ENCODE results near the gene AGAP1.
A peak's percentile ranks its signal among the peaks of the same experiment; 100 is the strongest.

AGAP1 gene

GRCh38 chr2:235966932-235967757 is 473.3 kb downstream of the AGAP1 start:
- no peak for DNase-seq (ENCODE audit: low read depth)

- DNase-seq (ENCODE audit: low read depth) = no peak
Measured at GRCh38 chr2:235968155-235968554, 474.3 kb downstream of the AGAP1 start.

GRCh38 chr2:235968616-235969324 is 474.9 kb downstream of the AGAP1 start:
- DNase-seq (ENCODE audit: low read depth) = no peak

GRCh38 chr2:235970204-235971040 is 476.6 kb downstream of the AGAP1 start:
- DNase-seq (ENCODE audit: low read depth) = no peak

GRCh38 chr2:235976516-235976915 is 482.7 kb downstream of the AGAP1 start:
- DNase-seq (ENCODE audit: low read depth) = no peak

- no peak for DNase-seq (ENCODE audit: low read depth)
Measured at GRCh38 chr2:235976956-235977355, 483.1 kb downstream of the AGAP1 start.

- DNase-seq (ENCODE audit: low read depth) = peak; percentile 41
Measured at GRCh38 chr2:235977445-235977844, 483.6 kb downstream of the AGAP1 start.

GRCh38 chr2:235978022-235978421 is 484.2 kb downstream of the AGAP1 start:
- no peak for DNase-seq (ENCODE audit: low read depth)

- no peak for DNase-seq (ENCODE audit: low read depth)
Measured at GRCh38 chr2:235979037-235979436, 485.2 kb downstream of the AGAP1 start.

- DNase-seq (ENCODE audit: low read depth) = no peak
Measured at GRCh38 chr2:235979753-235980435, 486.1 kb downstream of the AGAP1 start.

- DNase-seq (ENCODE audit: low read depth) = no peak
Measured at GRCh38 chr2:235981631-235982030, 487.8 kb downstream of the AGAP1 start.

- DNase-seq (ENCODE audit: low read depth) = no peak
Measured at GRCh38 chr2:235983016-235983415, 489.2 kb downstream of the AGAP1 start.

- no peak for DNase-seq (ENCODE audit: low read depth)
Measured at GRCh38 chr2:235984552-235984951, 490.7 kb downstream of the AGAP1 start.

GRCh38 chr2:235986361-235986760 is 492.5 kb downstream of the AGAP1 start:
- DNase-seq (ENCODE audit: low read depth) = peak; percentile 16

- DNase-seq (ENCODE audit: low read depth) = no peak
Measured at GRCh38 chr2:235988271-235989015, 494.6 kb downstream of the AGAP1 start.

GRCh38 chr2:235989591-235989990 is 495.7 kb downstream of the AGAP1 start:
- no peak for DNase-seq (ENCODE audit: low read depth)

- no peak for DNase-seq (ENCODE audit: low read depth)
Measured at GRCh38 chr2:235990344-235990743, 496.5 kb downstream of the AGAP1 start.

- no peak for DNase-seq (ENCODE audit: low read depth)
Measured at GRCh38 chr2:235992024-235992423, 498.2 kb downstream of the AGAP1 start.

- DNase-seq (ENCODE audit: low read depth) = no peak
Measured at GRCh38 chr2:235996419-235996818, 502.6 kb downstream of the AGAP1 start.

GRCh38 chr2:235999011-235999410 is 505.2 kb downstream of the AGAP1 start:
- DNase-seq (ENCODE audit: low read depth) = no peak

- DNase-seq (ENCODE audit: low read depth) = no peak
Measured at GRCh38 chr2:236001166-236001828, 507.5 kb downstream of the AGAP1 start.

All from EH (cell line).